Measurements from ENCODE around the gene PCNX2. TPM values are rescaled to one million over a fixed set of nuclear protein-coding genes. Genes with fewer than 3 reads are reported as not detected.

PCNX2 gene
- total RNA-seq, 1 experiment from 2014 or later, result 15.3 TPM

DNA sequence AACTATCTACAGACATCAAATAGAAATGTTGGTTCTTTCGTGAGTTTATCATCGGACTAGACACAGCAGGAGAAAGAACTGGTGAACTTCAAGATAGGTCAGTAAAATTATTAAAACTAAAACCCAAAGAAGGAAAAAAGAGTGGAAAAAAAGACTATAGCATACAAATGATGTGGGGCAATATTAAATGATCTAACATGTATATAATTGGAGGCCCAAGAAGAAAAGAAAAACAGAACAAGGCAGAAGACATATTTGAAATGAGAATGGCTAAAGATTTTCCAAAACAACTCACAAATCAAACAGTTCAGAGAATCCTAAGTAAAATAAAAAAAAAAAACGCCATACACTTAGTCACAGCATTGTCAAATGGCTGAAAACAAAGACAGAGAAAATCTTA lies 101.8 kb downstream of the PCNX2 start:
- ATAC-seq (no peak), DNase-seq (ENCODE audit: low read depth, low spot score) (no peak)
- Histone ChIP-seq H3K4me3 (replicated peaks in 1 of 2; ENCODE audit: low read depth in 1 of 2, low read length in 2 of 2) (no peak overlapping the region), H3K79me2 (ENCODE audit: insufficient read depth, low read length) (no peaks in the 10 kb centered on the region), H3K9ac (ENCODE audit: low read length) (no peak overlapping the region), H3K27me3 (ENCODE audit: insufficient read depth, low read length) (no peaks in the 10 kb centered on the region), H3K9me2 (ENCODE audit: insufficient read depth) (no peaks in the 10 kb centered on the region), H3K4me1 (ENCODE audit: control insufficient read depth in 1 of 2, insufficient read depth in 2 of 2, low read length in 2 of 2) (no peaks in the 10 kb centered on the region), H2AFZ (ENCODE audit: low read depth, low read length, poor library complexity, severe bottlenecking) (no peak overlapping the region), H3K4me2 (ENCODE audit: low read length) (no peak overlapping the region), H4K20me1 (ENCODE audit: insufficient read depth) (no peaks in the 10 kb centered on the region), H3K36me3 (ENCODE audit: control insufficient read depth in 1 of 2, insufficient read depth in 2 of 2, low read length in 2 of 2) (peaks cover 0 to 9% of the 10 kb centered on the region in 2 experiments; a peak in 1 of 4 replicates), H3K9me3 (ENCODE audit: control insufficient read depth in 1 of 2, insufficient read depth in 1 of 2, low read depth in 1 of 2, low read length in 2 of 2) (no peaks in the 10 kb centered on the region), H3K27ac (ENCODE audit: low read depth, low read length) (no peak overlapping the region)
- ChIA-PET RAD21 (ENCODE audit: low non-redundant PET in 1 of 2, low total read pairs in 2 of 2, uncharacterized antibody in 2 of 2, unreplicated experiment in 2 of 2) (no interaction called here), CTCF (no interaction called here), POLR2A (no interaction called here)
- BruUV-seq (replicated peaks), result no TSS peak
- intact Hi-C loops (cut with micrococcal nuclease), result no loop called here
- TF ChIP-seq SP1 (IDR thresholded peaks at IDR 0.05; ENCODE audit: low read depth), result no peak

DNA sequence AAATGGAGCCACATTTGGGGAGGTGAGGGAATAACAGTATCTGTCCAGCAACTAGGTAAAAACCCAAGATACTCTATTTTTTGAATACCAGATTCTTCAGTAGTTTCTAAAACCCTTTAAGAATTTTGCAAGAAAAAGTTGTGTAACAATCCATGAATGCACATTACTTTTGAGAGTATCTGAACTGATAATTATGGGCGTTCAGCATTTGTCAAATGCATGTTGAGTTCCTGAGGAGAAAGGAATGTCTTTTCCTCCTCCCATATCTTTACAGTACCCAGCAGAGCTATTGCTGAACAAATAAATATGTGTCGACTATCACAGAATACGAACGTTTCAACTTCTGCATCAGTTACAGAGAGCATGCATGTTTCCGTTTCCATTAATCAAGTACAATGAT lies 104.5 kb downstream of the PCNX2 start:
- no peak overlapping the region for H3K9ac ChIP-seq (ENCODE audit: low read length)
- no peaks in the 10 kb centered on the region for H3K9me2 ChIP-seq (ENCODE audit: insufficient read depth)
- no peak for ATAC-seq
- no peak overlapping the region for H3K27ac ChIP-seq (ENCODE audit: low read depth, low read length)
- H3K9me3 ChIP-seq (ENCODE audit: control insufficient read depth in 1 of 2, insufficient read depth in 1 of 2, low read depth in 1 of 2, low read length in 2 of 2), result no peaks in the 10 kb centered on the region
- H3K79me2 ChIP-seq (ENCODE audit: insufficient read depth, low read length), result no peaks in the 10 kb centered on the region
- ChIA-PET CTCF (no interaction called here), RAD21 (ENCODE audit: low non-redundant PET in 1 of 2, low total read pairs in 2 of 2, uncharacterized antibody in 2 of 2, unreplicated experiment in 2 of 2) (no interaction called here), POLR2A (no interaction called here)
- no peak for DNase-seq (ENCODE audit: low read depth, low spot score)
- no peaks in the 10 kb centered on the region for H4K20me1 ChIP-seq (ENCODE audit: insufficient read depth)
- no TSS peak for BruUV-seq (replicated peaks)
- intact Hi-C loops (cut with micrococcal nuclease), result no loop called here
- H2AFZ ChIP-seq (ENCODE audit: low read depth, low read length, poor library complexity, severe bottlenecking), result no peak overlapping the region
- H3K36me3 ChIP-seq (ENCODE audit: control insufficient read depth in 1 of 2, insufficient read depth in 2 of 2, low read length in 2 of 2), result 0 out of 4 replicates have a peak, but pooled peaks cover 0 to 3% of the 10 kb centered on the region in 2 experiments
- no peaks in the 10 kb centered on the region for H3K27me3 ChIP-seq (ENCODE audit: insufficient read depth, low read length)
- no peak overlapping the region for H3K4me2 ChIP-seq (ENCODE audit: low read length)
- no peaks in the 10 kb centered on the region for H3K4me1 ChIP-seq (ENCODE audit: control insufficient read depth in 1 of 2, insufficient read depth in 2 of 2, low read length in 2 of 2)
- no peak overlapping the region for H3K4me3 ChIP-seq (replicated peaks in 1 of 2; ENCODE audit: low read depth in 1 of 2, low read length in 2 of 2)
- TF ChIP-seq, protein P1, sequence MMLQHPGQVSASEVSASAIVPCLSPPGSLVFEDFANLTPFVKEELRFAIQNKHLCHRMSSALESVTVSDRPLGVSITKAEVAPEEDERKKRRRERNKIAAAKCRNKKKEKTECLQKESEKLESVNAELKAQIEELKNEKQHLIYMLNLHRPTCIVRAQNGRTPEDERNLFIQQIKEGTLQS (IDR thresholded peaks at IDR 0.05), result no peak
- no peak for TF ChIP-seq RAD21 (IDR thresholded peaks at IDR 0.05; ENCODE audit: low read depth)
- TF ChIP-seq ZNF274 (IDR thresholded peaks at IDR 0.05; ENCODE audit: low read depth, low read length), result no peak
- TF ChIP-seq, protein P2, sequence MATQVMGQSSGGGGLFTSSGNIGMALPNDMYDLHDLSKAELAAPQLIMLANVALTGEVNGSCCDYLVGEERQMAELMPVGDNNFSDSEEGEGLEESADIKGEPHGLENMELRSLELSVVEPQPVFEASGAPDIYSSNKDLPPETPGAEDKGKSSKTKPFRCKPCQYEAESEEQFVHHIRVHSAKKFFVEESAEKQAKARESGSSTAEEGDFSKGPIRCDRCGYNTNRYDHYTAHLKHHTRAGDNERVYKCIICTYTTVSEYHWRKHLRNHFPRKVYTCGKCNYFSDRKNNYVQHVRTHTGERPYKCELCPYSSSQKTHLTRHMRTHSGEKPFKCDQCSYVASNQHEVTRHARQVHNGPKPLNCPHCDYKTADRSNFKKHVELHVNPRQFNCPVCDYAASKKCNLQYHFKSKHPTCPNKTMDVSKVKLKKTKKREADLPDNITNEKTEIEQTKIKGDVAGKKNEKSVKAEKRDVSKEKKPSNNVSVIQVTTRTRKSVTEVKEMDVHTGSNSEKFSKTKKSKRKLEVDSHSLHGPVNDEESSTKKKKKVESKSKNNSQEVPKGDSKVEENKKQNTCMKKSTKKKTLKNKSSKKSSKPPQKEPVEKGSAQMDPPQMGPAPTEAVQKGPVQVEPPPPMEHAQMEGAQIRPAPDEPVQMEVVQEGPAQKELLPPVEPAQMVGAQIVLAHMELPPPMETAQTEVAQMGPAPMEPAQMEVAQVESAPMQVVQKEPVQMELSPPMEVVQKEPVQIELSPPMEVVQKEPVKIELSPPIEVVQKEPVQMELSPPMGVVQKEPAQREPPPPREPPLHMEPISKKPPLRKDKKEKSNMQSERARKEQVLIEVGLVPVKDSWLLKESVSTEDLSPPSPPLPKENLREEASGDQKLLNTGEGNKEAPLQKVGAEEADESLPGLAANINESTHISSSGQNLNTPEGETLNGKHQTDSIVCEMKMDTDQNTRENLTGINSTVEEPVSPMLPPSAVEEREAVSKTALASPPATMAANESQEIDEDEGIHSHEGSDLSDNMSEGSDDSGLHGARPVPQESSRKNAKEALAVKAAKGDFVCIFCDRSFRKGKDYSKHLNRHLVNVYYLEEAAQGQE (IDR thresholded peaks at IDR 0.05; ENCODE audit: low read depth), result no peak
- TF ChIP-seq CBX3 (IDR thresholded peaks at IDR 0.05; ENCODE audit: low read depth), result no peak
- TF ChIP-seq SRF (IDR thresholded peaks at IDR 0.05; ENCODE audit: low read depth), result no peak
- TF ChIP-seq TCF7L2 (IDR thresholded peaks at IDR 0.05; ENCODE audit: borderline replicate concordance, extremely low read depth, insufficient read depth, insufficient read length), result no peak
- TF ChIP-seq POLR2AphosphoS5 (IDR thresholded peaks at IDR 0.05; ENCODE audit: low read depth, low read length), result no peak
- no peak for TF ChIP-seq ZFX (IDR thresholded peaks at IDR 0.05)
- no peak for TF ChIP-seq EGR1 (IDR thresholded peaks at IDR 0.05; ENCODE audit: low read depth)
- no peak for TF ChIP-seq JUND (IDR thresholded peaks at IDR 0.05)
- TF ChIP-seq ELF1 (IDR thresholded peaks at IDR 0.05; ENCODE audit: borderline replicate concordance, low read depth), result no peak
- no peak for TF ChIP-seq YY1 (IDR thresholded peaks at IDR 0.05; ENCODE audit: extremely low read depth, insufficient replicate concordance, low read depth, low read length)
- TF ChIP-seq EZH2 (IDR thresholded peaks at IDR 0.05), result no peak
- no peak for TF ChIP-seq POLR2A (IDR thresholded peaks at IDR 0.05; ENCODE audit: borderline replicate concordance, extremely low read depth, insufficient read depth, insufficient read length)
- no peak for TF ChIP-seq SIN3A (IDR thresholded peaks at IDR 0.05; ENCODE audit: low read depth)
- TF ChIP-seq, protein P3, sequence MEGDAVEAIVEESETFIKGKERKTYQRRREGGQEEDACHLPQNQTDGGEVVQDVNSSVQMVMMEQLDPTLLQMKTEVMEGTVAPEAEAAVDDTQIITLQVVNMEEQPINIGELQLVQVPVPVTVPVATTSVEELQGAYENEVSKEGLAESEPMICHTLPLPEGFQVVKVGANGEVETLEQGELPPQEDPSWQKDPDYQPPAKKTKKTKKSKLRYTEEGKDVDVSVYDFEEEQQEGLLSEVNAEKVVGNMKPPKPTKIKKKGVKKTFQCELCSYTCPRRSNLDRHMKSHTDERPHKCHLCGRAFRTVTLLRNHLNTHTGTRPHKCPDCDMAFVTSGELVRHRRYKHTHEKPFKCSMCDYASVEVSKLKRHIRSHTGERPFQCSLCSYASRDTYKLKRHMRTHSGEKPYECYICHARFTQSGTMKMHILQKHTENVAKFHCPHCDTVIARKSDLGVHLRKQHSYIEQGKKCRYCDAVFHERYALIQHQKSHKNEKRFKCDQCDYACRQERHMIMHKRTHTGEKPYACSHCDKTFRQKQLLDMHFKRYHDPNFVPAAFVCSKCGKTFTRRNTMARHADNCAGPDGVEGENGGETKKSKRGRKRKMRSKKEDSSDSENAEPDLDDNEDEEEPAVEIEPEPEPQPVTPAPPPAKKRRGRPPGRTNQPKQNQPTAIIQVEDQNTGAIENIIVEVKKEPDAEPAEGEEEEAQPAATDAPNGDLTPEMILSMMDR (IDR thresholded peaks at IDR 0.05 in 2 of 3, conservative IDR thresholded peaks at IDR 0.05 in 1 of 3; ENCODE audit: borderline replicate concordance in 1 of 3, insufficient read depth in 1 of 3, low read depth in 2 of 3, low read length in 2 of 3), result no peak

Data from HCT116 (cell line).